PC-9 (cell line): ENCODE data around the gene NF2.

ENCODE experiments used
- CTCF ChIP-seq: fragments of 200-600 bp; sonication (generic); conservative IDR thresholded peaks from 2 replicates; pipeline ENCODE4 v1.6.1; 2017; ENCODE audit warnings: mixed run types, antibody characterized with exemption, mild to moderate bottlenecking, moderate library complexity
- EZH2 ChIP-seq: fragments of 200-600 bp; sonication (generic); IDR thresholded peaks from 2 replicates; pipeline ENCODE4 v1.8.0; 2017; ENCODE audit warnings: antibody characterized with exemption, low read depth

DNA sequence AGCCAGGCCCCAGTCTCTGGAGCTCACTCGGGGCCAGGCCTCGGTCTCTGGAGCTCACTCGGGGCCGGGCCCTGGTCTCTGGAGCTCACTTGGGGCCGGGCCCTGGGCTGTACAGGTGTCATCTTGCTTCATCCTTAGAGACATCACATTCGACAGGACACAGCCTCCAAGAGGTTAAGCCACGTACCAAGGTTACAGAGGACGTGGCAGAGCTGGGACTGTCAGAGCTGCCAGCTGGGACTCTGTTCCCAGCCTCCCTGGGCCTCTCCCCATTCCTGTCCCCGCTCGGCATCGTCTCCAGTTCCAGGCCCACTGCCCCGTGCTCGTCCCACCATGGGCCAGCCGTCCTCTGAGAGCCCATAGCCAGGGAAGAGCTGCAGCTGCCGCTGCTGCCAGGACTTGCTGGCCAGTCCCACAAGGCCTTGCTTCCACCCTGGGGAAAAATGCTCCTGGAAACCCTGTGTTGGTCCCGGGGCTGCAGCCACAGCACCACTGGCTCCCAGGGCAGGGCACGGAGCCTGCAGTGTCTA is 136.0 kb downstream of the NF2 start:
- TF ChIP-seq CTCF (no peak), EZH2 (no peak)
